Memory B cell (primary cell): ENCODE data around the gene CATSPER3.
A peak's percentile ranks its signal among the peaks of the same experiment; 100 is the strongest.
"Not testable (repeated sequence)": the region's sequence is repeated elsewhere in the genome, so short reads cannot be mapped to it uniquely, and the experiment has no call there.

Experiments
- ATAC-seq: fragments of 150-1000 bp; cut with Tn5 transposase; 2 replicates; pipeline ENCODE4 v1.10.0; 2021; ENCODE audit warnings: low read depth, mild to moderate bottlenecking, moderate library complexity
- DNase-seq, 2 donors: peaks; one replicate each; pipeline ENCODE4 v3.0.0; 2022; ENCODE audit warnings: low spot score in 2 of 2
- H3K27ac Mint-ChIP-seq: one replicate; pipeline ENCODE4 v1.8.0; 2022; ENCODE audit warnings: mild to moderate bottlenecking, moderate library complexity, mixed read lengths
- H3K27me3 Mint-ChIP-seq: one replicate; pipeline ENCODE4 v1.8.0; 2022; ENCODE audit warnings: mixed read lengths
- H3K36me3 Mint-ChIP-seq: one replicate; pipeline ENCODE4 v1.8.0; 2022; ENCODE audit warnings: mild to moderate bottlenecking, mixed read lengths
- H3K4me1 Mint-ChIP-seq: one replicate; pipeline ENCODE4 v1.8.0; 2022; ENCODE audit warnings: mixed read lengths
- H3K4me3 Mint-ChIP-seq: one replicate; pipeline ENCODE4 v1.8.0; 2022; ENCODE audit warnings: mild to moderate bottlenecking, moderate library complexity, mixed read lengths
- H3K9me3 Mint-ChIP-seq: one replicate; pipeline ENCODE4 v1.8.0; 2022; ENCODE audit warnings: mixed read lengths

Gene CATSPER3

GRCh38 chr5:134992148-134992547 is 24.4 kb downstream of the CATSPER3 start:
- Mint-ChIP-seq H3K9me3 (no peaks in the 10 kb centered on the region), H3K4me1 (peaks cover 15% of the 10 kb centered on the region), H3K4me3 (no peak overlapping the region), H3K27ac (no peak overlapping the region), H3K27me3 (no peaks in the 10 kb centered on the region), H3K36me3 (no peaks in the 10 kb centered on the region)
- ATAC-seq (no peak), DNase-seq (no peak)

- no peaks in the 10 kb centered on the region for H3K9me3 Mint-ChIP-seq
- peaks cover 15% of the 10 kb centered on the region for H3K4me1 Mint-ChIP-seq
- no peak overlapping the region for H3K4me3 Mint-ChIP-seq
- DNase-seq (no peak), ATAC-seq (no peak)
- no peak overlapping the region for H3K27ac Mint-ChIP-seq
- H3K36me3 Mint-ChIP-seq = no peaks in the 10 kb centered on the region
- H3K27me3 Mint-ChIP-seq = no peaks in the 10 kb centered on the region
Observed at GRCh38 chr5:134993161-134993560, 25.5 kb downstream of the CATSPER3 start.

GRCh38 chr5:134994560-134995156 is 27.0 kb downstream of the CATSPER3 start:
- Mint-ChIP-seq H3K36me3 (no peaks in the 10 kb centered on the region), H3K9me3 (no peaks in the 10 kb centered on the region), H3K27ac (peak overlapping the region; percentile 17), H3K4me3 (peak overlapping the region; percentile 45), H3K27me3 (no peaks in the 10 kb centered on the region), H3K4me1 (peaks cover 15% of the 10 kb centered on the region)
- ATAC-seq (peak; percentile 99), DNase-seq (peak in 1 of 2 donors; percentile 31)

- Mint-ChIP-seq H3K27me3 (no peaks in the 10 kb centered on the region), H3K4me1 (peaks cover 15% of the 10 kb centered on the region), H3K9me3 (no peaks in the 10 kb centered on the region), H3K4me3 (no peak overlapping the region), H3K27ac (no peak overlapping the region), H3K36me3 (no peaks in the 10 kb centered on the region)
- ATAC-seq (no peak), DNase-seq (no peak)
Observed at GRCh38 chr5:134995850-134996402, 28.2 kb downstream of the CATSPER3 start.

- no peak overlapping the region for H3K27ac Mint-ChIP-seq
- DNase-seq = no peak
- H3K36me3 Mint-ChIP-seq = no peaks in the 10 kb centered on the region
- no peaks in the 10 kb centered on the region for H3K9me3 Mint-ChIP-seq
- peaks cover 15% of the 10 kb centered on the region for H3K4me1 Mint-ChIP-seq
- ATAC-seq = no peak
- no peaks in the 10 kb centered on the region for H3K27me3 Mint-ChIP-seq
- H3K4me3 Mint-ChIP-seq = no peak overlapping the region
Observed at GRCh38 chr5:134997015-134997414, 29.3 kb downstream of the CATSPER3 start.

- not testable (repeated sequence) for DNase-seq, H3K4me3 Mint-ChIP-seq, H3K9me3 Mint-ChIP-seq, H3K36me3 Mint-ChIP-seq, H3K27me3 Mint-ChIP-seq, ATAC-seq, H3K27ac Mint-ChIP-seq
- H3K4me1 Mint-ChIP-seq = peaks cover 15% of the 10 kb centered on the region
Observed at GRCh38 chr5:134998068-134998467, 30.4 kb downstream of the CATSPER3 start.

- no peak for ATAC-seq
- H3K4me1 Mint-ChIP-seq = no peaks in the 10 kb centered on the region
- no peak overlapping the region for H3K27ac Mint-ChIP-seq
- no peak for DNase-seq
- peaks cover 2% of the 10 kb centered on the region for H3K27me3 Mint-ChIP-seq
- no peak overlapping the region for H3K4me3 Mint-ChIP-seq
- H3K9me3 Mint-ChIP-seq = no peaks in the 10 kb centered on the region
- H3K36me3 Mint-ChIP-seq = peaks cover 7% of the 10 kb centered on the region
Observed at GRCh38 chr5:135004376-135004775, 36.7 kb downstream of the CATSPER3 start.

- Mint-ChIP-seq H3K27me3 (peaks cover 2% of the 10 kb centered on the region), H3K27ac (no peak overlapping the region), H3K4me3 (no peak overlapping the region), H3K4me1 (no peaks in the 10 kb centered on the region), H3K36me3 (peaks cover 7% of the 10 kb centered on the region), H3K9me3 (no peaks in the 10 kb centered on the region)
- ATAC-seq (no peak), DNase-seq (no peak)
Observed at GRCh38 chr5:135005076-135005475, 37.4 kb downstream of the CATSPER3 start.

- ATAC-seq (no peak), DNase-seq (no peak)
- no peaks in the 10 kb centered on the region for H3K4me1 Mint-ChIP-seq
- peaks cover 2% of the 10 kb centered on the region for H3K27me3 Mint-ChIP-seq
- H3K36me3 Mint-ChIP-seq = peaks cover 6% of the 10 kb centered on the region
- H3K27ac Mint-ChIP-seq = no peak overlapping the region
- no peaks in the 10 kb centered on the region for H3K9me3 Mint-ChIP-seq
- no peak overlapping the region for H3K4me3 Mint-ChIP-seq
Observed at GRCh38 chr5:135007305-135007704, 39.6 kb downstream of the CATSPER3 start.

- Mint-ChIP-seq H3K36me3 (peaks cover under 1% of the 10 kb centered on the region), H3K4me1 (no peaks in the 10 kb centered on the region), H3K27ac (no peak overlapping the region), H3K9me3 (no peaks in the 10 kb centered on the region), H3K27me3 (peaks cover 5% of the 10 kb centered on the region), H3K4me3 (no peak overlapping the region)
- no peak for DNase-seq
- ATAC-seq = no peak
Observed at GRCh38 chr5:135007749-135008363, 40.1 kb downstream of the CATSPER3 start.

GRCh38 chr5:135008556-135008955 is 40.8 kb downstream of the CATSPER3 start:
- no peak for ATAC-seq
- no peaks in the 10 kb centered on the region for H3K4me1 Mint-ChIP-seq
- H3K4me3 Mint-ChIP-seq = no peak overlapping the region
- H3K27me3 Mint-ChIP-seq = peaks cover 5% of the 10 kb centered on the region
- no peaks in the 10 kb centered on the region for H3K9me3 Mint-ChIP-seq
- no peaks in the 10 kb centered on the region for H3K36me3 Mint-ChIP-seq
- DNase-seq = no peak
- no peak overlapping the region for H3K27ac Mint-ChIP-seq

GRCh38 chr5:135008981-135009735 is 41.5 kb downstream of the CATSPER3 start:
- H3K9me3 Mint-ChIP-seq = no peaks in the 10 kb centered on the region
- H3K27ac Mint-ChIP-seq = no peak overlapping the region
- no peak overlapping the region for H3K4me3 Mint-ChIP-seq
- ATAC-seq (no peak), DNase-seq (no peak)
- H3K36me3 Mint-ChIP-seq = no peaks in the 10 kb centered on the region
- H3K4me1 Mint-ChIP-seq = no peaks in the 10 kb centered on the region
- peaks cover 5% of the 10 kb centered on the region for H3K27me3 Mint-ChIP-seq

- Mint-ChIP-seq H3K9me3 (no peaks in the 10 kb centered on the region), H3K27me3 (peaks cover 2% of the 10 kb centered on the region), H3K36me3 (no peaks in the 10 kb centered on the region), H3K4me3 (no peak overlapping the region), H3K27ac (no peak overlapping the region), H3K4me1 (no peaks in the 10 kb centered on the region)
- ATAC-seq = no peak
- DNase-seq = no peak
Observed at GRCh38 chr5:135009736-135010501, 42.2 kb downstream of the CATSPER3 start.
